COLO829 (cell line): ENCODE measurements around the gene COL25A1.
"Not testable (repeated sequence)": the region's sequence is repeated elsewhere in the genome, so short reads cannot be mapped to it uniquely, and the experiment has no call there.

Experiments
- DNase-seq: peaks from one replicate; pipeline ENCODE4 v3.0.0; 2012; ENCODE audit warnings: low spot score

The COL25A1 gene

DNA sequence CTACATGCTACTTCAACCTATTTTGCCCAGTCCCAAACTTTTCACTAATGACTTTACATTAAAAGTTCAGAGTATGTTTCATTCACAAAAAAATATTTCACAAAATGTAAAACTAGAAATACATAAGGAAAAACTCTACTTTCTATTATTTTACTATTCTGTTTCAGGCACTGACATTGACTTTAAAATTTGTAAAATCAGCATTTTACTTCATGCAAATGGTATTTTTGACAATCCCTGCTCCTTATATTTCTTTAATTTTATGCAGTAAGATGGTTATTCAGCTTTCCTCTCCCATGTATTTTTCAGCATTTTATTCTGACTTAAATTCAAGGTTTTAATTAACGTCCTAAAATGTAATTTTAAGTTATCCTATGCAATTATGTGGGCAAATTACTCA lies 178.5 kb downstream of the COL25A1 start:
- DNase-seq = no peak

DNA sequence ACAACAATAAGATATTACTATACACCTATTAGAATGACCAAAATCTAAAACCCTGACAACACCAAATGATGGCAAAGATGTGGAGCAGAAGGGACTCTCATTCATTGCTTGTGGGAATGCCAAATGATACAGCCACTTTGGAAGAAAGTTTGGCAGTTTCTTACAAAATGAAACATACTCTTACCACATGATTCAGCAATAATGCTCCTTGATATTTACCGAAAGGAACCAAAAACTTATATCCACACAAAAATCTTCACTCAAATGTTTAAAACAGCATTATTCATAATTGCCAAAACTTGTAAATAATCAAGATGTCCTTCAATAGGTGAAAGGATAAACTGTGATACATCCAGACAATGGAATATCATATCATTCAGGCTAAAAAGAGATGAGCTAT lies 180.9 kb downstream of the COL25A1 start:
- no peak for DNase-seq

DNA sequence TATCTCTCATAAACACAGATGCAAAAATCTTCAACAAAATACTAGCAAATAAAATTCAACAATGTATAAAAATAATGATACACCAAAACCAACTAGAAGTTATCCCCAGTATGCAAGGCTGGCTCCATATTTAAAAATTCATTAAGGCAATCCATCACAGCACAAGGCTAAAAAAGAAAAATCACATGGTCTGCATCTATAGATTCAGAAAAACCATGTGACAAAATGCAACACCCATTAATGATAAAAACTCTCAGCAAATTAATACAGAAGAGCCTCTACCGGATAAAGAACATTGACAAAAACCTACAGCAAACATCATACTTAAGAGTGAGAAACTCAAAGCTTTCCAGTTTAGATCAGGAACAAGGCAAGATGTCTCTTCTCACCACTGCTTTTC lies 182.6 kb downstream of the COL25A1 start:
- no peak for DNase-seq

DNA sequence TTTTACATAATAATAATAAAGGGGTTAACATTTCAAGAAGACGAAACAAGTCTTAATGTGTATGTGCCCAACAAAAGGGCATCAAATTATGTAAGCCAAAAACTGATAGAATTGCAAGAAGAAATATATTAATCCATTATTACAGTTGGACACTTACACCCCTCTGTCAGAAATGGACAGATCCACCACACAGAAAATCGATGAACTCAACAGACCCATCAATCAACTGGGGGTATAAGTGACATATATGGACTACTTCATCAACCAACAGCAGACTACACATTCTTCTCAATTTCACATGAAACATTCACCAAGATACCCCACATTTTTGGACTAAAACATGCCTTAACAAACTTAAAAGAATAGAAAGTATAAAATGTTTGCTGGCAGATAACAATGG lies 183.8 kb downstream of the COL25A1 start:
- no peak for DNase-seq

DNA sequence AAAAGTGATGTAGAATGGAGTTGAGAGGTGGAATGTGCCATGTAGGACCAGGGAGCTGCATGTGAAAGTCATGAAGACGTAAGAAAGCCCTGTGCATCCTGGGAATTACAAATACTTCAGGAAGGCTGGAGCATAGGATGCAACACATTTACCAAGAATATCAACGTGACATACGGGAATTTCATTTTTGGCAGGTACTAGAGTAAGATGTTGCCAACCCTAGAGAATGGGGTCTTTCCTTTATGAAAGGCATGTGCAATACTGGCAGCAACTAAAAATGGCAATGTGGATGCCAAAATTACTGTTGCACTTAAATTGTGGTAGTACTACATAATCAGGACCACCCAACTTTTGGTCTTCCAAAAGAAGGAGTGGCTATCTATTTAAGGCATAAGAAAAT lies 188.0 kb downstream of the COL25A1 start:
- DNase-seq = no peak

DNA sequence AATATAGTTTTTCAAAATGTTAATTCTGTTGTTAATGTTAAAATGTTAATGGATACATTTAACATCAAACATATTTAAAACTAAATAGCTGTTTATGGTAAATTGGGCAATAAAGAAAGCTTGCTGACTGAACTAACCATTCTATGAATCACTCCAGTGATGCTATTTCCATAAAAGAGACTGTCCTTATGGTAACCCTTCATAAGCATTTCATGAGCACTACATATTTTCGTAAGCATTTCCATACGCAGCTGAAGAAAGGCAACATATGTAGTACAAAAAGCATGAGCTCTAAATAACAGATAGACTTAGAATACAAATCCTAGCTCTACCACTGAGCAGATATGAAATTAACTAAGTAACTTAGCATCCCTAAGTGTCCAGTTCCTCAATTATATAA lies 188.9 kb downstream of the COL25A1 start:
- DNase-seq = no peak

DNA sequence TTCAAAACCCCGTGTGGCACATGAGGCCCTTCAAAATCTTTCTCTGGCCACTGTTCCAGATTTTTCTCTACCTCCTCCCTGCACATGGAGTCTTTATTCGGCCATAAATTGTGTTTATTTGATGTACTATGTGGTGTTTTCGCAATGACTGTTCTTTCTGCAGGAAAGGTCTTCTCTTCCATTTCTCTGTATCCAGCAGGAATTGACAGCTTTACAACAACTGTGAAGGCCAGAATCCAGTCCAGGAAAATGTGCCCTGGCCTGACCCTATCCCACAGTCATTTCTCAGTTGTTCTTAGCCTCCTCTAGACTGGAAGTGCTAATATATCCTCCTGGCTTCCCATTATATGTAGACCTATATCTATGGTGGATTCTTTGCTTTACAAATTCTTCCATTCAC lies 191.4 kb downstream of the COL25A1 start:
- DNase-seq = no peak

DNA sequence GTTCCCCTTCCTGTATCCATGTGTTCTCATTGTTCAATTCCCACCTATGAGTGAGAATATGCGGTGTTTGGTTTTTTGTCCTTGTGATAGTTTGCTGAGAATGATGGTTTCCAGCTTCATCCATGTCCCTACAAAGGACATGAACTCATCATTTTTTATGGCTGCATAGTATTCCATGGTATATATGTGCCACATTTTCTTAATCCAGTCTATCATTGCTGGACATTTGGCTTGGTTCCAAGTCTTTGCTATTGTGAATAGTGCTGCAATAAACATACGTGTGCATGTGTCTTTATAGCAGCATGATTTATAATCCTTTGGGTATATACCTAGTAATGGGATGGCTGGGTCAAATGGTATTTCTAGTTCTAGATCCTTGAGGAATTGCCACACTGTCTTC lies 194.2 kb downstream of the COL25A1 start:
- DNase-seq = not testable (repeated sequence)

DNA sequence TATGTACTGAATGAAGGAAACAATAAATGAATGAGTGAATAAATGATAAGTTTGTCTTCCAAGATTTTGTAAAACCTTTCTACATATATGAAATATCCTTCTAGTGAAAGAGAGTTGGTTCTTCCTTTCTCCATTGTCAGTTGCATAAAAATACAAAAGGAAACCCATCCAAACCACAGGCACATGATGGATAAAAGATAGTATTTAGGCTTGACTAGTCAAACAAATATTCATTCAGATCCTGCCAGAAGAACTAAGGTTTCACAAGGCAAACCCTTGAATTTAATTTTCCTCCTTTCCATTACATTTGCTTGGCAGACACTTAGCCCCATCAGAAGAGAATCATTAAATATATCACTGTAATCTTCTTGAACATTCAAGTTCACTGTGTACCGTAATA lies 208.4 kb downstream of the COL25A1 start:
- DNase-seq = peak; percentile 57

DNA sequence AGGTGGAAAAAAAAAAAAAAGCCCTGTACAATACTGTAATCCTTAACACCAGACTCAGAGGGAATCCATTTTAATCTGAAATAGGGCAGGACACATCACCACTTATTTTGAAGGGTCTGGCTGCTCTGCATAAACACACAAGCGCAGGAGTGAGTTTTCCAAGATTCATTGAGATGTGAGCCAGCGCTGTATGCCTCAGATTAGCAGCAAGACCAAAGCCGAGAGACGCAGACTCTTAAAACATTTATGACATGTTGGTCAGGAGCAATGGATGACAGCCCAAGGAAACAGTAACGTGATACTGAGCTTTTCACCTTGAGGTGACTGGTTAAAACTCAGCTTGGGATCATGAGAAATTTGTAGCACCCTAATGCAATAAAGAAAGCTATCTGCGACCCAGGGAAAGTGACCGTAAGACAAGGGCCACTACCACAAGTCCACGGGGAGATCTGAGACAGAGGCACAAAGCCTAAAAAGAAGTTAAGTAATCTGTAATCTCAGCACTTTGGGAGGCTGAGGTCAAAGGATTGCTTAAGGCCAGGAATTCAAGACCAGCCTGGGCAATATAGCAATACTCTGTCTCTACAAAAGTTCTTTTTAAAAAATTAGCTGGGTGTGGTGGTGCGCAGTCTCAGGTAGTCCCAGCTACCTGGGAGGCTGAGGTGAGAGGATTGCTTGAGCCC lies 210.6 kb downstream of the COL25A1 start:
- DNase-seq = no peak

DNA sequence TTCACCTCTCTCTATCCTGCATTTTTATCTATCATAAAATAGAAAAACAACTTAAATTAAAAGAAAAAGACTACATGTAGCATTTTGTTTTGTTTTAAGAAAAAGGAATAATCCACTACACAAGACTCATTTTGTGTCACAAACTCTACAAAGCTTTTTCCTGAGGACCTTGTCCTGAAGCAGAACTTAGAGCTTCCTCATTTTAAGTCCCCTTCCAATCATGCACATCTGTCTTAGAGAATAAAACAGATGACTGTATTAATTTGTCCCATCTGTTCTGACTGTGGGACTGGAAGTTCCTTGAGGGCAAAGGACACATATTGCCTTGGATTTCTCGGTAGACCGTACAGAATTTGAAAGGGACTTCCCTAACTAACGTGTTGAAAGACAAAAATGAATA lies 218.5 kb downstream of the COL25A1 start:
- no peak for DNase-seq

DNA sequence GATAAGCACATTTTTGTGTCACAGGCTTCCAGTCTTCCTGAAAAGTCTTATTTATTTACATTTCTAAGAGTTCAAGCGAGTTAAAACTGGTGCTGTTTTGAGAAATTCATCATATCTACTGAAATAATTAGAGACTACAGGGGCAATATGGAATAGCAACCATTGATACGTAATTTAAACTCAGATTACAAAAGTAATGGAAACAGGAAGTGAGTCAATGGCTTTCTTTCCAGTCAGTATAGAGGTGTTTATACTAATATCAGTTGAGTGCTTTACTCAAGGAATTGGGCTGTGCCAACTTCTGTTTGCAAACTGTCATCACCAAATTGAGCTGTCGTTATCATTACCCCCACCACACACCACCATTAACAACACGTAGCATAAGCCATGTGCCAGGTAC lies 222.7 kb downstream of the COL25A1 start:
- peak; percentile 52 for DNase-seq

DNA sequence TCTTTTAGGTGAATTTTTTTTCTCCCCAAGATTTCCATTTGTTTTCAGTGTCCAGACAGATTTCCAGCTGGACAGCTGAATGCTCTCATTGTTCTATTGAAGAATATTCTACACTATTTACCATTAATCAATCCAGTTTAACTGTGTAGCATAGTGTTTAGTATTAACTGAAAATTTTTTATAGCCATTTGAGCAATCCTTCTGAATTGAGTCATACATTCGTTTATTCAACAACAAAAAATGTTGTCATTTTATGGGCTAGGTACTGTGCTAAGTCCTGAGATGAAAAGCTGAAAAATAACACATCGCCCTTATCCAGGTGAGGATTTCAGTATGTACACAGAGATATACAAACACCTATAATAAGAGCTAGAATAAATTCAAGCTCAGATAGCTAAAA lies 223.3 kb downstream of the COL25A1 start:
- peak; percentile 51 for DNase-seq

DNA sequence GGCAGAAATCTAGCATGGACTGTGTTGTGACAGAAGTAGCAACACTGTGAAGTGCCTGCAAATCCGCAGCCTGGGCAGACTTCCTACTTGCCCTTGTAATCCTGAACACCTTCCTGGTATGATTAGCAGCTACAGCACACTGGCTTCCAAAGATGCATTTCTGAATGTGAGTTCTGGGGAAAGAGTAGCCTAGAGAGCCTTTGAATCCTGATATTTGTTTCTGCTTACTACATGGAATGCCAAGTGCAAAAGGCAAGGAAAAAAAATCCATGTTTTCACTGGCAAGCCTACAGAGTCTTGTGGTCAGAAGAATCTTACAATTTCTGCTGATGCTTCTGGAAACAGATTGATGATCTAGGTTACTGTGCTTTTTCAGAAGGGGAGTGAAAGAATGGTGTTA lies 223.7 kb downstream of the COL25A1 start:
- DNase-seq = peak; percentile 48

DNA sequence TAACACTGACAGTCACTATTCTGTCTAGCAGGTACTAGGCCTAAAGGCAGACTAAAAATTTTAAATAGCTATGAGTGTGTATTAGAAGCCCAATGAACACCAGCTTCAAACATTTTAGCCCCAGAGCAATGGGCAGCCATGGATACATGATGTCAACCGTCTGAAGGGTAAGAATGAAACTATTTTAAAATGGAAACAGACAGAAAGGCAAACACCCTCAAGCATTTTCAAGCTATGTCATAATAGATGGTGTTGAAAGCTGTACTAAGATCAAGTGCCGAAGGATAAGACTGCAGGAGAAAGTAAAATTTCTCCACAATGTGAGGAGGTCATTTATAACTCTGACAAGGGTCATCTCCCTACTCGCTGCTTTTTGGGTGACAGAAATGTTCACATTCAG lies 225.0 kb downstream of the COL25A1 start:
- DNase-seq = no peak

DNA sequence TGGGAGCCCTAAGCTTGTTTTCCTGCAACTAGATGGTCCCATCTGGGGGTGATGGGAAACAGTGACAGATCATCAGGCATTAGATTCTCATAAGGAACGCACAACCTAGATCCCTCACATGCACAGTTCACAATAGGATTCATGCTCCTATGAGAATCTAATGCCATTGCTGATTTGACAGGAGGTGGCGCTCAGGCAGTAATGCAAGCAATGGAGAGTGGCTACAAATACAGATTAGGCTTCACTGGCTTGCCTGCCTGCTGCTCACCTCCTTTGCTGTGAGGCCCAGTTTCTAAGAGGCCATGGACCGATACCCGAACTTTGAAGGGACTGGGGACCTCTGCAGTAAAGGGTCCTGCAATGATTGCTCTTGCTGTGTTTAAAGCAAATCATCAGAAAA lies 225.7 kb downstream of the COL25A1 start:
- DNase-seq = not testable (repeated sequence)

DNA sequence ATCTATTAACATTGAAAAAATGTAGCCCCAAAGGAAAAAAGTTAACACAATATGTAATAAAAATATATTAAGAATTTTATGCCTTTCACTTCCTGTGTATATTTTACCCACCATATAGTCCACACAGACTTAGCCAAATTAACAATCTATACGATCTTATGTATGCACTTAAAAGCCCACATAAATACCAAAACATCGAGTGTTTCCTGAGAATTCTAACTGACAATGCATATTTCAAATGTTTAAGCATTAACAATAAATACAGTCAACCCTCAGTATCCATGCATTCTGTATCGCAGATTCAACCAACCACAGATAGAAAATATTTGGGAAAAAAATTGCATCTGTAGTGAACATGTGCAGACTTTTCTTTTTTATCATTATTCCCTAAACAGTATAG lies 226.8 kb downstream of the COL25A1 start:
- DNase-seq = no peak

DNA sequence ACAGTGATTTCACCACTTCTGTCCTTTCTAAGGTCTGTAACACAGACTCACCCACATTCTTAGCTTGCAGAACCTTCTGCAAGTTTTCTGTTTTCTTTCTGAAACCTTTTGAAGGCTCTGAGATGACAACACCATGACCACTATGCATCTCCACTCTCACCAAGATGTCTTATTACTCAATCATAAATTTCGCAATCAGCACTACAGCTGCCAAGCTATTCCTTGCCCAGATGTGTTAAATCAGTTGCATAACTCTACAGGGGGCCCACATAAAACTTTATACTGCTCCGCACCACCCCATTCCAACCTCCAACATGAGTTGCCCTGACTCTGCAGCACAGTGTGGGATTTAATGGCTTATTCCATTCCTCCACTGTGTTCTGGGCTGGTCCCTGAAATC lies 229.9 kb downstream of the COL25A1 start:
- no peak for DNase-seq

DNA sequence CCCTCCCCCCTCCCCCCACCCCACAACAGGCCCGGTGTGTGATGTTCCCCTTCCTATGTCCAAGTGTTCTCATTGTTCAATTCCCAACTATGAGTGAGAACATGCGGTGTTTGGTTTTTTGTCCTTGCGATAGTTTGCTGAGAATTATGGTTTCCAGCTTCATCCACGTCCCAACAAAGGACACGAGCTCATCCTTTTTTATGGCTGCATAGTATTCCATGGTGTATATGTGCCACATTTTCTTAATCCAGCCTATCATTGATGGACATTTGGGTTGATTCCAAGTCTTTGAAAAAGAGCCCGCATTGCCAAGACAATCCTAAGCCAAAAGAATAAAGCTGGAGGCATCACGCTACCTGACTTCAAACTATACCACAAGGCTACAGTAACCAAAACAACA lies 231.8 kb downstream of the COL25A1 start:
- not testable (repeated sequence) for DNase-seq

DNA sequence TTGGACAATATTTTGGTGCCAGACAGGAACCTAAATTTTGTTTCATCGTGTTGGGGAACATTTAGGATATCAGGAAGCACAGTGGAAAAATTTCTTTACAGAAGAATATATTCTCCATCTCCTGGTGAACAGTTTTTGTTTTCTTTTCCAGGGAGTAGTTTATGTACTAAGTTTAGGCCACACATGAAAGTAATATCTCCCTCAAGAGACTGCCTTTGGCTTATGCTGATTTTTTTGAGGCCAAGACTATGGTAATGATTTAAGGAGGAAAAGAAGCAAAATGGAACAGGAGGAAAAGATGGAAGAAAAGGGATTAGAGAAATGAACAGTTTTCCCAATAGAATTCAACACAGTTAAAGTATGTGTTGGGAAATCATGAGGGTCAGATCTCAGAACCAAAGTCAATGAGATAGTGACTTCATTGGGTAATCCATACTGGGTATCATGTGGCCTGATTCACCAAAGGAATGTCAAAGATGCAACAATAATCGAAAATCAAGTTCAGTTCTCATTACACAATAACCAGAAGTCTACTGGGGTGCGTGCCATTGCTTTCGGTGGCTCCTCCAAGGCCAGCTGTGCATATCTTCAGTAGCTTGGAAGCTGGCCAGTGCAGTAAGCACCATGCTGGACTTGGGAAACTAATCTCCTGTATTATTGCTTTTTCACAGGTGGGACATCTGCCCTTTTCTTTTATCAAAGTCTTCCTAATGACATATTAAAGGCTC lies 234.8 kb downstream of the COL25A1 start:
- no peak for DNase-seq

DNA sequence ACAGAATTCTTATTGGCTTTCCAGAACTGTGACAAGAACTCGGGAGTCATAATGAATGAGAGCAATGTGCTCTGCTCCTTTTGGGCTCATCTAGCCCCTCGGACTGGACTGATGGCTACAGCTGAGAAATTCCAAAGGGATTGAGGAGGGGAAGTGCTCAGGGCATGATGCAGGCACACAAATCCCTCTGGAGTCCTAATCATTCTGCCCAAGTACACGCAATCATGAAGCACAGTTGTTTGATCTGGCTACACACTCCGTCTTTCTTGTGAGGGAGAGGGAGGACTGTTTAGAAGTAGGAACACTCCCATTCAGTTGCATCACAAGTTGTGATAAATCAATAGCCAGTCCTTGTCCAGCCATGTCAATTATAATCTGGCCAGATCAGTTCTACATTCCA lies 237.5 kb downstream of the COL25A1 start:
- no peak for DNase-seq

DNA sequence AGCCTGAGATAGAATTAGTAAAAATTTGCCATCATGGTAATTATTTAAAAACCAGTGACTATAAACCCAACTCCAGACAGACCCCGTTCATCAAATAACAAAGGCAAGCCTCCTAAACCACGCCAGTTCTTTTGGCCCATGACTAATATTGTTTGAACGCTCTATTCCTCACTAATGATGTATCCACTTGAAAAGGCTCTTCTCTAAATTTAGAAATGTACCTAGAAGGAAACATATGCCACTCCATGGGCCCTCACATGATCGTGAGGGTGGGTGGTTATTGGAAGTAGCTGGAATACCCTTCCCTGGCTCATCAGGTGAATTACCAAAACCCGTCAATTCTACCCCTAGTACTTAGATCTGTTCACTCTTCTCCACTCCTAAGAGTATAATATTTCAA lies 249.2 kb downstream of the COL25A1 start:
- DNase-seq = no peak

DNA sequence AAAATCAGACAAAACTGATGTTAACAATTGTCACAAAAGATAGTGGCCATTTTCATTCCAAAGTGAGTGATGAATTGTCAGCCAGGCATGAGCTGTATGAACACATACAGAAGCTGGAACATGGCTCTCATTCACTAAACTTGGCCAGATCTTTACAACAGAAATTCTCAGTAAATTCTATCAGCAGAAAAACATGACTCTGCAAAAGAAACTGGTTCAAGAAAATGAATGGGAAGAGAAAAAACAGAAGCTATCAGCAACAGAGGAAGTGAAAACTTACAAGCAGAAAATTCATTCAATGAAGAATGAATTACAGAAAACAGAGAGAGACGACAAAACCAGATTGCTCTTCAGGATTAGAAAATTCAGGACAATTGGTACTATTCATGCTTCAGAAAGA lies 249.6 kb downstream of the COL25A1 start:
- no peak for DNase-seq

DNA sequence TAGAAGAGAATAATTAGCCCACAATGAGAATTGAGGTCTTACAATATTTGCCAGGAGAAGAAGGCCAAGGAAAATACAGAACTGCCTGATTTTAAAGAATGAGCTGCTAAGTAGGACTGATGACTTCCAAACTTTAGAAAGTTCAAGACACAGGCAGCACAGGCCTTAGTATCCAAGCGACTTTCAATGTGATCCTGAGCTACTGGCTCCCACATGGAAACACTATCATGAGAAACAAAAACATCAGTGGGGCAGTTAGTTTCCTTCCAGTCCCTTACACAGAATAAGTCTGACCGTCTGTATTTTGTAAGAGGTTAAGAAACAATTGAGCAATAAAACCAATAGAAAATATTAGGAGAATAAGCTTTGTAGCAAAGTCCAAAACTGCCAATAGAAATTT lies 251.4 kb downstream of the COL25A1 start:
- no peak for DNase-seq
